GM18505 (cell line): ENCODE results near the gene MAPKAPK5.

Source experiments
- ATAC-seq: cut with Tn5 transposase; IDR thresholded peaks from one replicate; pipeline ENCODE4 v1.9.1; 2021; ENCODE audit not compliant: unreplicated experiment
- POLR2A ChIP-seq: IDR thresholded peaks from 4 replicates; pipeline ENCODE4 v1.6.1; 2011; ENCODE audit warnings: borderline replicate concordance; ENCODE audit not compliant: insufficient read depth, insufficient read length; ENCODE audit errors: extremely low read depth

Gene MAPKAPK5

GRCh38 chr12:111846016-111846415, 4.0 kb downstream of the MAPKAPK5 start:
- TF ChIP-seq POLR2A = no peak
- no peak for ATAC-seq

GRCh38 chr12:111850526-111850925, 8.5 kb downstream of the MAPKAPK5 start:
- no peak for TF ChIP-seq POLR2A
- no peak for ATAC-seq

- no peak for ATAC-seq
- TF ChIP-seq POLR2A = no peak
Observed at GRCh38 chr12:111858186-111858585, 16.2 kb downstream of the MAPKAPK5 start.

- no peak for ATAC-seq
- no peak for TF ChIP-seq POLR2A
Observed at GRCh38 chr12:111858778-111859177, 16.8 kb downstream of the MAPKAPK5 start.

- no peak for ATAC-seq
- no peak for TF ChIP-seq POLR2A
Observed at GRCh38 chr12:111864913-111865312, 22.9 kb downstream of the MAPKAPK5 start.

GRCh38 chr12:111867531-111867930, 25.5 kb downstream of the MAPKAPK5 start:
- TF ChIP-seq POLR2A = no peak
- no peak for ATAC-seq

GRCh38 chr12:111868676-111869588, 26.9 kb downstream of the MAPKAPK5 start:
- TF ChIP-seq POLR2A = no peak
- ATAC-seq = no peak

- TF ChIP-seq POLR2A = no peak
- no peak for ATAC-seq
Observed at GRCh38 chr12:111869671-111870070, 27.6 kb downstream of the MAPKAPK5 start.

GRCh38 chr12:111870216-111870615, 28.2 kb downstream of the MAPKAPK5 start:
- ATAC-seq = no peak
- TF ChIP-seq POLR2A = no peak

GRCh38 chr12:111870706-111871105, 28.7 kb downstream of the MAPKAPK5 start:
- no peak for TF ChIP-seq POLR2A
- ATAC-seq = no peak

GRCh38 chr12:111873113-111873512, 31.1 kb downstream of the MAPKAPK5 start:
- no peak for TF ChIP-seq POLR2A
- no peak for ATAC-seq

GRCh38 chr12:111881716-111882115, 39.7 kb downstream of the MAPKAPK5 start:
- TF ChIP-seq POLR2A = no peak
- ATAC-seq = no peak

GRCh38 chr12:111886662-111887545, 44.9 kb downstream of the MAPKAPK5 start:
- TF ChIP-seq POLR2A = no peak
- ATAC-seq = no peak
